ENCODE data around the gene RNF152. TPM values are rescaled to one million over a fixed set of nuclear protein-coding genes. Genes with fewer than 3 reads are reported as not detected.

The RNF152 gene
- total and polyA plus RNA-seq, 5 donors, result 3.6 to 17.9 (median 10.9) TPM

GRCh38 chr18:61921621-61922235, 28.9 kb upstream of the RNF152 start:
- no peaks in the 10 kb centered on the region for H3K9me3 ChIP-seq (ENCODE audit: control insufficient read depth, low read length)
- no peak overlapping the region for H3K4me3 ChIP-seq (ENCODE audit: low read length)
- intact Hi-C loops (cut with DNase I), result no loop called here
- 71% methylated on average over 17 of the region's 17 CpGs for WGBS
- no peak overlapping the region for H3K27ac ChIP-seq (ENCODE audit: low read length)
- no peaks in the 10 kb centered on the region for H3K27me3 ChIP-seq (ENCODE audit: control insufficient read depth, insufficient read depth)
- DNase-seq (no peak), ATAC-seq (no peak)
- no peaks in the 10 kb centered on the region for H3K4me1 ChIP-seq (ENCODE audit: control insufficient read depth, insufficient read depth, low read length)

- ATAC-seq, result no peak
These were observed 25.0 kb upstream of the RNF152 start for GRCh38 chr18:61917818-61918217.

GRCh38 chr18:61912476-61912875, 19.7 kb upstream of the RNF152 start:
- Histone ChIP-seq H3K4me1 (ENCODE audit: control insufficient read depth, insufficient read depth, low read length) (no peaks in the 10 kb centered on the region), H3K27ac (ENCODE audit: low read length) (no peak overlapping the region), H3K4me3 (ENCODE audit: low read length) (no peak overlapping the region), H3K27me3 (ENCODE audit: control insufficient read depth, insufficient read depth) (no peaks in the 10 kb centered on the region), H3K9me3 (ENCODE audit: control insufficient read depth, low read length) (no peaks in the 10 kb centered on the region)
- no peak for ATAC-seq
- 91% methylated on average over 3 of the region's 3 CpGs for WGBS
- intact Hi-C loops (cut with DNase I), result no loop called here
- DNase-seq, result no peak

More at GRCh38 chr18:61917818-61918217, 25.0 kb upstream of the RNF152 start:
- WGBS, result 66% methylated on average over 2 of the region's 2 CpGs
- intact Hi-C loops (cut with DNase I), result no loop called here
- no peaks in the 10 kb centered on the region for H3K9me3 ChIP-seq (ENCODE audit: control insufficient read depth, low read length)
- H3K27ac ChIP-seq (ENCODE audit: low read length), result no peak overlapping the region
- H3K27me3 ChIP-seq (ENCODE audit: control insufficient read depth, insufficient read depth), result no peaks in the 10 kb centered on the region
- no peak overlapping the region for H3K4me3 ChIP-seq (ENCODE audit: low read length)
- no peaks in the 10 kb centered on the region for H3K4me1 ChIP-seq (ENCODE audit: control insufficient read depth, insufficient read depth, low read length)
- no peak for DNase-seq

- intact Hi-C loops (cut with DNase I), result no loop called here
- Histone ChIP-seq H3K4me1 (ENCODE audit: control insufficient read depth, insufficient read depth, low read length) (no peaks in the 10 kb centered on the region), H3K27ac (ENCODE audit: low read length) (no peak overlapping the region), H3K9me3 (ENCODE audit: control insufficient read depth, low read length) (no peaks in the 10 kb centered on the region), H3K27me3 (ENCODE audit: control insufficient read depth, insufficient read depth) (no peaks in the 10 kb centered on the region), H3K4me3 (ENCODE audit: low read length) (no peak overlapping the region)
- no peak for DNase-seq
- no peak for ATAC-seq
These were observed 17.3 kb upstream of the RNF152 start for GRCh38 chr18:61910101-61910500.

GRCh38 chr18:61908661-61909060, 15.9 kb upstream of the RNF152 start:
- H3K27me3 ChIP-seq (ENCODE audit: control insufficient read depth, insufficient read depth), result no peaks in the 10 kb centered on the region
- ATAC-seq (no peak), DNase-seq (no peak)
- H3K27ac ChIP-seq (ENCODE audit: low read length), result no peak overlapping the region
- intact Hi-C loops (cut with DNase I), result loop anchor here in 3 of 4 donors (10.0 kb wide), 3 partner anchors 56 to 274 kb away; no protein-coding TSS in a partner anchor
- H3K9me3 ChIP-seq (ENCODE audit: control insufficient read depth, low read length), result no peaks in the 10 kb centered on the region
- WGBS, result 92% methylated on average over 7 of the region's 7 CpGs
- no peaks in the 10 kb centered on the region for H3K4me1 ChIP-seq (ENCODE audit: control insufficient read depth, insufficient read depth, low read length)
- H3K4me3 ChIP-seq (ENCODE audit: low read length), result no peak overlapping the region

- intact Hi-C loops (cut with DNase I), result loop anchor here (2.0 to 10.0 kb wide), 4 partner anchors 63 to 267 kb away; no protein-coding TSS in a partner anchor
These were observed 8.6 kb upstream of the RNF152 start for GRCh38 chr18:61901323-61901986.

GRCh38 chr18:61900504-61901281, 7.9 kb upstream of the RNF152 start:
- intact Hi-C loops (cut with DNase I), result loop anchor here (2.0 to 10.0 kb wide), 4 partner anchors 64 to 266 kb away; no protein-coding TSS in a partner anchor
- ATAC-seq, result no peak
- no peaks in the 10 kb centered on the region for H3K9me3 ChIP-seq (ENCODE audit: control insufficient read depth, low read length)
- 89% methylated on average over 10 of the region's 10 CpGs for WGBS
- no peak for DNase-seq
- H3K27me3 ChIP-seq (ENCODE audit: control insufficient read depth, insufficient read depth), result no peaks in the 10 kb centered on the region
- no peaks in the 10 kb centered on the region for H3K4me1 ChIP-seq (ENCODE audit: control insufficient read depth, insufficient read depth, low read length)
- no peak overlapping the region for H3K4me3 ChIP-seq (ENCODE audit: low read length)
- H3K27ac ChIP-seq (ENCODE audit: low read length), result no peak overlapping the region

More at GRCh38 chr18:61901323-61901986, 8.6 kb upstream of the RNF152 start:
- no peak overlapping the region for H3K4me3 ChIP-seq (ENCODE audit: low read length)
- ATAC-seq (peak; percentile 77 to 84), DNase-seq (peak in 1 of 3 donors; percentile 52)
- H3K27me3 ChIP-seq (ENCODE audit: control insufficient read depth, insufficient read depth), result no peaks in the 10 kb centered on the region
- H3K9me3 ChIP-seq (ENCODE audit: control insufficient read depth, low read length), result no peaks in the 10 kb centered on the region
- WGBS, result 32% methylated on average over 5 of the region's 5 CpGs
- no peaks in the 10 kb centered on the region for H3K4me1 ChIP-seq (ENCODE audit: control insufficient read depth, insufficient read depth, low read length)
- H3K27ac ChIP-seq (ENCODE audit: low read length), result no peak overlapping the region

- H3K4me1 ChIP-seq (ENCODE audit: control insufficient read depth, insufficient read depth, low read length), result no peaks in the 10 kb centered on the region
- ATAC-seq (no peak), DNase-seq (no peak)
- H3K27me3 ChIP-seq (ENCODE audit: control insufficient read depth, insufficient read depth), result no peaks in the 10 kb centered on the region
- H3K4me3 ChIP-seq (ENCODE audit: low read length), result no peak overlapping the region
- intact Hi-C loops (cut with DNase I), result loop anchor here (5.0 to 10.0 kb wide), 5 partner anchors 144 to 344 kb away; no protein-coding TSS in a partner anchor
- WGBS, result 84% methylated on average over 5 of the region's 5 CpGs
- no peaks in the 10 kb centered on the region for H3K9me3 ChIP-seq (ENCODE audit: control insufficient read depth, low read length)
- H3K27ac ChIP-seq (ENCODE audit: low read length), result no peak overlapping the region
These were observed 5.9 kb upstream of the RNF152 start for GRCh38 chr18:61898640-61899101.

GRCh38 chr18:61896757-61897156, 4.0 kb upstream of the RNF152 start:
- Histone ChIP-seq H3K9me3 (ENCODE audit: control insufficient read depth, low read length) (no peaks in the 10 kb centered on the region), H3K27me3 (ENCODE audit: control insufficient read depth, insufficient read depth) (no peaks in the 10 kb centered on the region), H3K27ac (ENCODE audit: low read length) (no peak overlapping the region), H3K4me3 (ENCODE audit: low read length) (no peak overlapping the region), H3K4me1 (ENCODE audit: control insufficient read depth, insufficient read depth, low read length) (no peaks in the 10 kb centered on the region)
- intact Hi-C loops (cut with DNase I), result loop anchor here (5.0 to 10.0 kb wide), 5 partner anchors 142 to 342 kb away; no protein-coding TSS in a partner anchor
- ATAC-seq (peak; percentile 36 to 41), DNase-seq (peak; percentile 44 to 84 (median 80))
- WGBS, result 38% methylated on average over 5 of the region's 5 CpGs

GRCh38 chr18:61896118-61896517, 3.3 kb upstream of the RNF152 start:
- Histone ChIP-seq H3K4me3 (ENCODE audit: low read length) (no peak overlapping the region), H3K9me3 (ENCODE audit: control insufficient read depth, low read length) (no peaks in the 10 kb centered on the region), H3K27me3 (ENCODE audit: control insufficient read depth, insufficient read depth) (no peaks in the 10 kb centered on the region), H3K4me1 (ENCODE audit: control insufficient read depth, insufficient read depth, low read length) (no peaks in the 10 kb centered on the region), H3K27ac (ENCODE audit: low read length) (no peak overlapping the region)
- 100% methylated on average over 1 of the region's 1 CpG for WGBS
- ATAC-seq (no peak), DNase-seq (no peak)
- intact Hi-C loops (cut with DNase I), result loop anchor here (5.0 to 10.0 kb wide), 5 partner anchors 141 to 341 kb away; no protein-coding TSS in a partner anchor

Measured in right cardiac atrium (tissue), 5 donors.